NCI-H187 (cell line): ENCODE results near the gene MAGEB5.
"Not testable (repeated sequence)": the region's sequence is repeated elsewhere in the genome, so short reads cannot be mapped to it uniquely, and the experiment has no call there.

Experiments
- DNase-seq, 2 experiments: peaks; one replicate each; lab custom pipeline; 2025; lab: John Stamatoyannopoulos, UW

The MAGEB5 gene, protein sequence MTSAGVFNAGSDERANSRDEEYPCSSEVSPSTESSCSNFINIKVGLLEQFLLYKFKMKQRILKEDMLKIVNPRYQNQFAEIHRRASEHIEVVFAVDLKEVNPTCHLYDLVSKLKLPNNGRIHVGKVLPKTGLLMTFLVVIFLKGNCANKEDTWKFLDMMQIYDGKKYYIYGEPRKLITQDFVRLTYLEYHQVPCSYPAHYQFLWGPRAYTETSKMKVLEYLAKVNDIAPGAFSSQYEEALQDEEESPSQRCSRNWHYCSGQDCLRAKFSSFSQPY

DNA sequence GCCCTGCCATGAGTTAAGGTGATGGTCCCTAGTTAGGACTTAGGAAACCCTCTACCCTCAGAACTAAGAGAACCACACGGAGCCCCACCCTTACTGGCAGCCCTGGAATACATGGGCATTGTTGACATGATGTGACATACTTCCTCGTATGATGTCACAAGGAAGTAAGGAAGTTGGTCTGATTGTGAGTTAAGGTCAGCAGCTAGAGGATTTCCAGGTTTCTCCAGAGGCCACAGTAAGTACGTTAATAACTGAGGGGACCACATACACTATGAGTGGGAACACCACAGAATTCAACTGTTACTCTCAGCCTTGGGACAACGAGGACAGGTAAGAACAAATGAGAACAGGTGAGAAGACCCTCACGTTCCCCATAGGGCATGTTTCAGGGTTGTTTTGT is at the start of gene MAGEB5:
Gene MAGEB5 (plus strand): TSS at position 301 of the 400 bp plus-strand sequence. CDS start 1,133 bp downstream, outside the sequence.
- no peak for DNase-seq

DNA sequence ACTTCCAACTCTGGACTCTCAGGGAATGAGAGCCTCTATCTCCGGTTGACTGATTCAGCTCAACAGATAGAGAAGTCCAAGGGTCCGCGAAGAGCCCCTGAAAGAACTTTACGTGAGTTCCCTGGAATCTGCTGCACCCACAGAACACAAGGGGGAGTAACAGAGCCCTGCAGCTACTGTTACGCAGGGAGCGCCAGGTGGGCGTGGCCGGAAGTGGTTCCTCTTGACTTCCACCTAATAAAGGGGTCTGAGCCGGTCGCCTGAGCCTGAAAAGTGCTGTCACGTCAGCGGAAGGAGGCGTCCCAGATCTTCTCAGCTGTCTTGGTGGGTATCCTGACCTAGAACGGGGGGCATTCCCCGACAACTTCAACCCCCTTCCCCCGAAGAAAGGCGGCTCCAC is 23.8 kb upstream of the MAGEB5 start, which contains the start of gene MAGEB6:
Gene MAGEB6 (plus strand): TSS at position 237 of the 400 bp plus-strand sequence. CDS start 1,407 bp downstream, outside the sequence.
- no peak for DNase-seq

DNA sequence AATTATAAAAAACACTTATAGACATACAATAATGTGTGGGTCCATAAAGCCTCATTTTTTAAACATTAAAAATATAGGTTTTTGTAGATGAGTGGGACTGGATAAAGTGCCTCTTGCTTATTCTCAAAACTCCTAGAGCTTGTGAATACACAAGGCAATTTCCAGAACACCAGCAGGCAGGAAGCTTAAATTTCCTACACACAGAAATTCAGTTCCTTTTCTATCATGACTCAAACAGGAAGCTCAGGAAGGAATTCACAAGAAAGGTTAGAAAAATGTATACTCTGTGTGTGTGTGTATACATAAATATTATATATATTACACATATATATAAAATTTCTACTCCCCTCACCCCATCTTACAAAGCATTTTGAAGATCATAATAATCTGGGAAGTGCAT is 12.4 kb upstream of the MAGEB5 start:
- DNase-seq, result no peak

DNA sequence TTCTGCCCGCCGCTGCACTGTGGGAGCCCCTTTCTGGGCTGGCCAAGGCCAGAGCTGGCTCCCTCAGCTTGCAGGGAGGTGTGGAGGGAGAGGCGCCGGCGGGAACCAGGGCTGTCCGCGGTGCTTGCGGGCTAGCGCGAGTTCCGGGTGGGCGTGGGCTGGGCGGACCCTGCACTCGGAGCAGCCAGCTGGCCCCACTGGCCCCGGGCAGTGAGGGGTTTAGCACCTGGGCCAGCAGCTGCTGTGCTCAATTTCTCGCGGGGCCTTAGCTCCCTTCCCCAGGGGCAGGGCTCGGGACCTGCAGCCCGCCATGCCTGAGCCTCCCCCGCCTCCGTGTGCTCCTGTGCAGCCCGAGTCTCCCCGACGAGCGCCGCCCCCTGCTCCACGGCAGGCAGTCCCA is 11.3 kb upstream of the MAGEB5 start:
- not testable (repeated sequence) for DNase-seq

DNA sequence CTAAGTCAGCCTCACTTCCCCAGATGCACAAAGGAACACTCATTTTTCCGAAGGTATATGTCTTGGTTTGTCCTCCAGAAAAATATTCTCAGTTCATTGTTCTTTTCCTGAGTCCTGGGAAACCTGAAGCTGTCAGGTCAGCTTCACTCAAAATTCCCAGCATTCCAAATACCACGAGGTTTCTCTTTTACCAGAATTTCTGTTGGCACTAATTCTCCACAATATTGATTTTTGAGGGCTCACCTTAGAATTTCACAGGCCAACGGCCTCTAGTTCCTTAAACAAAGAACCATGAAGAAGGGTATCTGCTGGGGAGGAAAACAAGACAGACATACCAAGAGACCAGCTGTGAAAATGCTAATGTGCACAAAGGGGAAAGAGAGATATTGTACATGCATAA is 8.0 kb upstream of the MAGEB5 start:
- DNase-seq, result no peak

DNA sequence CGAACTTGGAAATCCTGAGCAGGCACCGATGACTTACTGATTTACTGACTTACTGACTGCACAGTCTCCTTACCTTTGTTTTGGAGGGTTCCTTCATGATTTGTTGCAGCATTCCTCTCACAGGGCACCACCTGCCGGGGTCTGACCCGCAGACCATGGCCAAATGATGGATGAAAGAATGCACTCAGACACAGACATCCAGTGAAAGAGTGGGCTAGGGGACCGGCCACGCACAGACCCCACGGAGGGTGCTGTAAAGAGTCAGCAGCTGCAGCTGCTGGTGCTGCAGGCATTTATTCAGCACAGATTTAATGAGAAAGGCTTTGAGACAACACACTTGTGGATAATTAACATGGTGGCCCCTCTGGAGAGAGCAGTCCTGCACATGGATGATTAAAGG is 3.4 kb downstream of the MAGEB5 start:
- DNase-seq, result no peak

DNA sequence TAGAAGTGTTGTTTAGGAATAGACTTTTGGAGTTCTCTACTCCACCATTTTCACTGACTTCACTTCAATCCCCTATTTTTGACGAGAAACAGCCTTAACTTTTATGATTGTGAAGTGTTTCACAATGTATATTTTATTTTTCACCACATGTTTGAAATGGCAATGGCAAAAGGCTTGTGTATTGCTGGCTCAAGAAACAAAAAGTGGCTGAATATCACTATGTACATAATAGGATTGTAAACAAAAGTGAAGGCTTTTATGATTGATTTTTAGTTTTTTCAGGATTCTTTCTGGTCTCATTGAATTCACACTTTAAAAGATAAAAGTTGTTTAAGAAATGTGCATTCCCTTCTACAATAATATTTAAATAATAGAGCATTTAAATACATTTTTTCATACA is 18.2 kb downstream of the MAGEB5 start:
- no peak for DNase-seq

DNA sequence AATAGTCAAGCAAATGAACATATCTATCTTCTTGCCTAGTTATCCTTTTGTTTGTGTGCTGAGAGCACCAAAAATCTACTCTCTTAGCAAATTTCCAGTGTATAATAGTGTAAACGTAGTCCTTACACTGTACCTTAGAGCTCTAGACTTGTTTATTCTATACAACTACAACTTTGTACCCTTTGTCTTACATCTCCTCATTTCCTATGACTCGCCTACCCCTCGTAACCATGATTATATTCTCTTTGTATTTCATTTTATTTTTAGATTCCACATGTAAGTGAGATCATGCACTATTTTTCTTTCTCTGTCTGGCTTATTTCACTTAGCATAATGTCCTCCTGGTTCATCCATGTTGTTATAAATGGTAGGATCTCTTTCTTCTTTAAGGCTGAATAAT is 37.6 kb downstream of the MAGEB5 start:
- no peak for DNase-seq

DNA sequence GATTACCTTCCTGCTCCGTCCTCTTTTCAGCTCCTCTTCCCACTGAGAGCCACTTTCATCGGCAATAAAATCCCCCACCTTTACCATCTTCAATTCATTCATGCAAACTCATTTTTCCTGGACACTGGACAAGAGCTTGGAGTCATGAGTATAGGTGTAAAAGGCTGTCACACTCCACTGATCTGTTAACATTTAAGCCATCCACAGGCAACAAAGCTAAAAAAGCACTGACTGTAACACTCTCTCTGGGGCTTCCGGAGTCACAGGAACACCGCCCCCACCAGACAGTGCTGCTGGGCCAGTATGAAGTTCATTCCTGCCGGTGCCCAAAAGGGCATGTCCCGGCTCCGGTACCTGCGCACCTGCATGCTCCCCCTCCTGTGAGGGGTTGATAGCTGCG is 38.5 kb downstream of the MAGEB5 start:
- DNase-seq, result no peak

DNA sequence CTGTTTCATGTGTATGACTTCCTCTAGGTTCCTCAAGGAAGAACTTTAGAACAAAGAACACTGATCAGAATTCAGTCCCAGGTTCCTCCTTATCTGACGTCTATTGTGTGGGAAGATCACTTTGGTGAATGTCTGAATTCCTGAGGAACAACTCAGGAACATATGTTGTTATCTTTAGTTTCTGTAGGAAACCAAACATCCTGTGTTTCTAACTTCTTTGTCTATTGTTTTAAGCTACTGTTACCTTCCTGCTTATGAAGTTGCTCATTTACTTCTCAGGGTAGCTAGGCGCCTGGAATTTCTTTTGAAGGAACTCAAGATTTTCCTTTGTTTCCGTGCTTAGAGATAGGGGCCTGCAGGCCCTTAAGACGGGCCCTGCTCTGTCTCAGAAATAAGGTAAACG is 46.2 kb downstream of the MAGEB5 start:
- no peak for DNase-seq
